Loucy (cell line): ENCODE data around the gene C16orf90.

ENCODE experiments used
- H2AFZ ChIP-seq: fragments of 200-600 bp; sonication (generic); 2 replicates; pipeline ENCODE4 v1.6.0; 2016; ENCODE audit warnings: antibody characterized with exemption, mild to moderate bottlenecking, low read length, moderate library complexity
- H3F3A ChIP-seq: fragments of 200-600 bp; 2 replicates; pipeline ENCODE4 v1.6.0; 2016; ENCODE audit warnings: antibody characterized with exemption, low read depth, mild to moderate bottlenecking
- H3K27me3 ChIP-seq: fragments of 200-600 bp; sonication (generic); 2 replicates; pipeline ENCODE4 v1.6.1; 2014; ENCODE audit warnings: low read length, mild to moderate bottlenecking; ENCODE audit not compliant: insufficient read depth, poor library complexity, severe bottlenecking
- H3K36me3 ChIP-seq: fragments of 200-600 bp; sonication (generic); 2 replicates; pipeline ENCODE4 v1.6.1; 2016; ENCODE audit warnings: low read length; ENCODE audit not compliant: insufficient read depth
- H3K4me1 ChIP-seq: fragments of 200-600 bp; sonication (generic); 2 replicates; pipeline ENCODE4 v1.5.1; 2014; ENCODE audit warnings: low read length, mild to moderate bottlenecking; ENCODE audit not compliant: insufficient read depth, poor library complexity, severe bottlenecking
- H3K4me2 ChIP-seq: fragments of 200-600 bp; sonication (generic); 2 replicates; pipeline ENCODE4 v1.6.0; 2014; ENCODE audit warnings: antibody characterized with exemption, low read length, low read depth, mild to moderate bottlenecking; ENCODE audit not compliant: poor library complexity, severe bottlenecking
- H3K4me3 ChIP-seq: fragments of 200-600 bp; sonication (generic); 2 replicates; pipeline ENCODE4 v1.5.1; 2014; ENCODE audit warnings: low read length, mild to moderate bottlenecking, mixed read lengths; ENCODE audit not compliant: poor library complexity, severe bottlenecking
- H3K79me2 ChIP-seq: fragments of 200-600 bp; sonication (generic); 2 replicates; pipeline ENCODE4 v1.6.1; 2014; ENCODE audit warnings: low read length; ENCODE audit not compliant: insufficient read depth
- H3K9ac ChIP-seq: fragments of 200-600 bp; sonication (generic); 2 replicates; pipeline ENCODE4 v1.6.0; 2014; ENCODE audit warnings: mild to moderate bottlenecking, low read depth, low read length, moderate library complexity; ENCODE audit not compliant: poor library complexity, severe bottlenecking
- H3K9me2 ChIP-seq: fragments of 200-600 bp; sonication (generic); replicated peaks from 2 replicates; pipeline ENCODE4 v1.6.1; 2016; ENCODE audit warnings: low read depth, low read length, mixed read lengths
- H3K9me3 ChIP-seq: fragments of 200-600 bp; sonication (generic); 2 replicates; pipeline ENCODE4 v1.6.1; 2014; ENCODE audit warnings: mild to moderate bottlenecking, antibody characterized with exemption, low read length, low read depth; ENCODE audit not compliant: insufficient read depth
- H4K20me1 ChIP-seq: fragments of 200-600 bp; sonication (generic); 2 replicates; pipeline ENCODE4 v1.6.0; 2014; ENCODE audit warnings: antibody characterized with exemption, low read length, mild to moderate bottlenecking; ENCODE audit not compliant: insufficient read depth, poor library complexity, severe bottlenecking
- EZH2phosphoT487 ChIP-seq: fragments of 200-600 bp; IDR thresholded peaks from 2 replicates; pipeline ENCODE4 v1.6.1; 2018; ENCODE audit warnings: antibody characterized with exemption, mild to moderate bottlenecking, moderate library complexity, borderline replicate concordance
- TF ChIP-seq, protein P1 (sequence below): fragments of 200-600 bp; sonication (generic); conservative IDR thresholded peaks from 2 replicates; pipeline ENCODE4 v1.5.1; 2014; ENCODE audit warnings: mild to moderate bottlenecking, antibody characterized with exemption, low read length

The C16orf90 gene

DNA sequence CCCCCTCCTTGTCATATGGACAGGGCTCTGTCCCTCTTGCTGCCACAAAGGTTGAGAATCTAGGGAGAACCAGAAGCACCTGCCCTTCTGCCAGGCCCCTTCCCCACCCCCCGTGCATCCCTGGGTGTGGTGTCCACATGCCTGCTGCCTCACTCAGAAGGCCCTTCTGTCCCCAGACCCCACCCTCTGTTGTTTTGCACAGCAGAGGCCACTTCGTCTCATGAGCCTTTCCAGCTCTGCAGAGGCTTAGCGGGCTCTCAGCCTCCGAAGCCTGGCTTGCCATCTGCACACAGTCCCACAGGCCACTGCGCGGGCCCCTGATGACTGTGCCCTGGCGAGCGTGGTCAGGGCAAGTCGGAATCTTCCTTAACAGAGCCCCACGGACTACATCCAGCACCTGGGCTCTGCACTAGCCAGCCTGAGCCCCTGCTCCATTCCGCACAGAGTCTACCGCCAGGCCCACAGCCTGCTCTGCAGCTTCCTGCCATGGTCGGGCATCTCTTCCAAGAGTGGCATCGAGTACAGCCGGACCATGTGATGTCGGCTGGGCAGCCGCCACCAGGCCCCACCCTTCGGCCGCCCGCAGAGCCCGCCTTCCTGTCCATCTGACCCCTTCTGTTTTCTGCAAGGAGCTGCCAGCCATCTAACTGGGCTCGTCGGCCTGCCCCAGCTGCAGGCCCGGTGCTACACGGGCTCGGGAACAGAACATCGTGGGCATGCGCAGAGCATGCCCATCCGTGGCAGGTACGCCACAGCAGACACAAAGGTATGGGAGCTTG lies 10.8 kb downstream of the C16orf90 start:
- H3K36me3 ChIP-seq, result peaks cover 37% of the 10 kb centered on the region; the same call in 1 of the 2 replicates
- H3K9ac ChIP-seq, result no peak overlapping the region
- no peaks in the 10 kb centered on the region for H3K9me3 ChIP-seq
- no peak overlapping the region for H3K4me2 ChIP-seq
- no peaks in the 10 kb centered on the region for H3K27me3 ChIP-seq
- no peak overlapping the region for H3K4me3 ChIP-seq
- H3K79me2 ChIP-seq, result no peaks in the 10 kb centered on the region
- no peak overlapping the region for H2AFZ ChIP-seq
- no peaks in the 10 kb centered on the region for H3F3A ChIP-seq
- no peaks in the 10 kb centered on the region for H4K20me1 ChIP-seq
- TF ChIP-seq, protein P1, sequence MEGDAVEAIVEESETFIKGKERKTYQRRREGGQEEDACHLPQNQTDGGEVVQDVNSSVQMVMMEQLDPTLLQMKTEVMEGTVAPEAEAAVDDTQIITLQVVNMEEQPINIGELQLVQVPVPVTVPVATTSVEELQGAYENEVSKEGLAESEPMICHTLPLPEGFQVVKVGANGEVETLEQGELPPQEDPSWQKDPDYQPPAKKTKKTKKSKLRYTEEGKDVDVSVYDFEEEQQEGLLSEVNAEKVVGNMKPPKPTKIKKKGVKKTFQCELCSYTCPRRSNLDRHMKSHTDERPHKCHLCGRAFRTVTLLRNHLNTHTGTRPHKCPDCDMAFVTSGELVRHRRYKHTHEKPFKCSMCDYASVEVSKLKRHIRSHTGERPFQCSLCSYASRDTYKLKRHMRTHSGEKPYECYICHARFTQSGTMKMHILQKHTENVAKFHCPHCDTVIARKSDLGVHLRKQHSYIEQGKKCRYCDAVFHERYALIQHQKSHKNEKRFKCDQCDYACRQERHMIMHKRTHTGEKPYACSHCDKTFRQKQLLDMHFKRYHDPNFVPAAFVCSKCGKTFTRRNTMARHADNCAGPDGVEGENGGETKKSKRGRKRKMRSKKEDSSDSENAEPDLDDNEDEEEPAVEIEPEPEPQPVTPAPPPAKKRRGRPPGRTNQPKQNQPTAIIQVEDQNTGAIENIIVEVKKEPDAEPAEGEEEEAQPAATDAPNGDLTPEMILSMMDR, result no peak
- TF ChIP-seq EZH2phosphoT487, result no peak
- H3K9me2 ChIP-seq, result no peaks in the 10 kb centered on the region
- H3K4me1 ChIP-seq, result no peaks in the 10 kb centered on the region

DNA sequence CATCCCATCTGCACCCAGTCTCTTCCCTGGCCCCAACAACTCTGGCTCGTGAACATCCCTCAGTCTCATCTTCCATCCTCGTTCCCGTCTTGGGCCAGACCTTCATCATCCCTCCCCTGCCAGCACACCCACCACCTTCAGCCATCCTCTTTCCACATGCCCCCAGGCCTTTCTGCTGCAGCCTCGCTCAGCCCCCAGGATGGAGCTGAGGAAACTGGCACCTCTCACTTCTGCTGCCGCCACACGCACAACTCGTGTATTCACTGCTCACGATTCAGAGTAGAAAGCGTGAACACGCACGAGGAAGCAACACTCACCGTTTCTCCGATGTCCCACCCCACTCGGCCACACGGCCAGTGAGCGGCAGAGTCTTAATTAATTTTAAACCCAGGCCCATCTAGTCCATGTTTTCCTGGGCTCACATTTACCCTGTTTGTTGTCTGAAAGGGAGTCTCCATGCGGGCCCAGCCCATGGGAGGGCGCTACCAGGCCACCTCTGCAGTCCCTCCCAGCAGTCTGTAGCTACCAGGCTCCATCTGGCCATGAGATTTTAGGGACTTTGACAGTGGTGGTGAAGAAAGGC lies 12.5 kb downstream of the C16orf90 start:
- Histone ChIP-seq H3K4me1 (no peaks in the 10 kb centered on the region), H3K9me3 (no peaks in the 10 kb centered on the region), H3K4me2 (no peak overlapping the region), H3K9me2 (no peaks in the 10 kb centered on the region), H3K27me3 (no peaks in the 10 kb centered on the region), H3K4me3 (no peak overlapping the region), H4K20me1 (no peaks in the 10 kb centered on the region), H3K79me2 (no peaks in the 10 kb centered on the region), H3F3A (no peaks in the 10 kb centered on the region), H3K9ac (no peak overlapping the region), H2AFZ (no peak overlapping the region), H3K36me3 (peaks cover 41% of the 10 kb centered on the region; the same call in 1 of the 2 replicates)
- TF ChIP-seq, protein P1, result no peak
- TF ChIP-seq EZH2phosphoT487, result no peak

DNA sequence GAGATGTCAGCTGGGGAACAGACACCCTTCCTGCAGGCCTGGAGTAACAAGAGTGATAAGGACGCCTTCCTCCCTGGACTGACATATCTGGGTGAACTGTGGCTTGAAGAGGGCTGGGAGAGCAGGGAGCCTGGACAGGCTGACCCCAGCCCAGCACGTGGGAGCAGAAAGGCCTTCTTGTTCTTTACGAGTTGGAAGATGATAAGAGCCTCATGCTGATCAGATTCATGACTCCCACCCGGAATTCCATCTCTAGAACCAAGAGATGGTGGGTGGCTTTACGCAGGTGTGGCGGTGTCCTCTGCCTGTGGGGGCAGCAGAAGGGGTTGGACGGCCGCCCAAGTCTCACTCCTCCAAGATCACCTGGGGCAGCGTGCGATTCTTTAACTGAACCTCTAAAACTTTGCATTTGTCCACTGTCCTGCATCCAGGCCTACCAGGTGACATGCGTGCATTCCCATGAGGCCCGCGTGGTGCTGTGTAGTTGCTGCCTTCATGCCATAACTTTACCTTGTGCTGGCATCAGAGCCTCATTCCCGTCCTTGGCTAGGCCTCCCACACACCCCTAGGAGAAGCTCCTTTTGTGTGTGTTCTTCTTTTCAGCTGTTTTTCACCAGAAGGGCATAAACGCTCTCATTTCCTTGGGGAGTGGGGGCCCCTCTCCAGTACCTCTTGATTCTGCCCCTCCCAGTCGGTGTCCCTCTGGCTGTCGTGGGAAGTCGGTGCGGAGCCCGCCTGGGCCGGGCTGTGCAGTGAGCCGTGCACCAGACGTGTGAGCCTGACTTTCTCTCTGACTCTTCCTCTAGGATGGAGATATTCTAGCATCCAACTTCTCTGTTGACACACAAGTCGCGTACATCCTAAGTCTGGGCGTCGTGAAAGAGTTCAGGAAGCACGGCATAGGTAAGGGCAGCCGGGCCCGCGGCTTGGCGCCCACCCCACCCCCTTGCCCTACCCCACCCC lies 13.3 kb downstream of the C16orf90 start:
- Histone ChIP-seq H3K9me3 (no peaks in the 10 kb centered on the region), H2AFZ (no peak overlapping the region), H3K27me3 (no peaks in the 10 kb centered on the region), H3F3A (no peaks in the 10 kb centered on the region), H3K79me2 (no peaks in the 10 kb centered on the region), H3K36me3 (peaks cover 41% of the 10 kb centered on the region; the same call in 1 of the 2 replicates), H3K9me2 (no peaks in the 10 kb centered on the region), H3K4me2 (no peak overlapping the region), H3K4me3 (no peak overlapping the region), H4K20me1 (no peaks in the 10 kb centered on the region), H3K9ac (no peak overlapping the region), H3K4me1 (no peaks in the 10 kb centered on the region)
- no peak for TF ChIP-seq EZH2phosphoT487
- TF ChIP-seq, protein P1, result no peak
